Mammary epithelial cell (primary cell): ENCODE results near the gene ALKBH4.

Experiments
- CTCF ChIP-seq, 2 donors: IDR thresholded peaks in 1 of 2; conservative IDR thresholded peaks in 1 of 2; 2 replicates each; pipeline ENCODE4 v1.5.1; 2011 to 2012; ENCODE audit warnings: inconsistent platforms in 2 of 2, low read length in 2 of 2, mild to moderate bottlenecking in 2 of 2, control low read depth in 1 of 2, low read depth in 1 of 2; ENCODE audit not compliant: insufficient read depth in 1 of 2; ENCODE audit errors: extremely low read depth in 1 of 2
- EZH2 ChIP-seq: IDR thresholded peaks from 2 replicates; pipeline ENCODE4 v1.6.1; 2012; ENCODE audit warnings: low read length, inconsistent platforms, borderline replicate concordance

GRCh38 chr7:102424787-102425218, 39.9 kb downstream of the ALKBH4 start:
- no peak for TF ChIP-seq CTCF (conservative IDR thresholded peaks at IDR 0.05 in 1 of 2, IDR thresholded peaks at IDR 0.05 in 1 of 2; ENCODE audit: extremely low read depth in 1 of 2, insufficient read depth in 1 of 2, low read depth in 1 of 2, low read length in 2 of 2)
- no peak for TF ChIP-seq EZH2
